HG03342 (cell line): ENCODE results near the gene SLC16A8.

Experiments used
- ATAC-seq: cut with Tn5 transposase; IDR thresholded peaks from one replicate; pipeline ENCODE4 v1.9.1; 2021; ENCODE audit warnings: mild to moderate bottlenecking, moderate library complexity; ENCODE audit not compliant: unreplicated experiment

SLC16A8 gene

GRCh38 chr22:38112381-38112780 is 28.4 kb upstream of the SLC16A8 start:
- ATAC-seq, result no peak

DNA sequence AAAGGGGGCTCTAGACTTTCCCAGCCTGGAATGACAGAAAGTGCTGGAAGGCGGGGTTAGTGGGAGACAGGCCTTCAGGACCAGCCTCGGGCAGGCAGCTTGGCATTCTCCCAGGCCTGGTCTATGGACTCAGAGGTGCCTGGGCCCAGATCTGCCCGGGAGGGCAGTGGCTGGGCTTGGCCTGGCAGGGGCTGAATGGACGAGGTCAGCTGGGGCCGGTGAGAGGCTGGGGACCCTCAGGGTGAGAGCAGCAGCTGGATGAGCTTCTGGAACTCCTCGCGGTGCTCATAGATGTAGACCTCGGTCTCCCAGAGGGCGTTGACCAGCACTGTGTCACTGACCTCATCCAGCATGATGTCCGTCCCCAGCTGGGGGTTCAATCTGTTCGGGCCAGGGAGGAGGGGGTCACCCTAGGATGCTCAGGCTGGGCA is 28.0 kb upstream of the SLC16A8 start:
- ATAC-seq, result no peak

DNA sequence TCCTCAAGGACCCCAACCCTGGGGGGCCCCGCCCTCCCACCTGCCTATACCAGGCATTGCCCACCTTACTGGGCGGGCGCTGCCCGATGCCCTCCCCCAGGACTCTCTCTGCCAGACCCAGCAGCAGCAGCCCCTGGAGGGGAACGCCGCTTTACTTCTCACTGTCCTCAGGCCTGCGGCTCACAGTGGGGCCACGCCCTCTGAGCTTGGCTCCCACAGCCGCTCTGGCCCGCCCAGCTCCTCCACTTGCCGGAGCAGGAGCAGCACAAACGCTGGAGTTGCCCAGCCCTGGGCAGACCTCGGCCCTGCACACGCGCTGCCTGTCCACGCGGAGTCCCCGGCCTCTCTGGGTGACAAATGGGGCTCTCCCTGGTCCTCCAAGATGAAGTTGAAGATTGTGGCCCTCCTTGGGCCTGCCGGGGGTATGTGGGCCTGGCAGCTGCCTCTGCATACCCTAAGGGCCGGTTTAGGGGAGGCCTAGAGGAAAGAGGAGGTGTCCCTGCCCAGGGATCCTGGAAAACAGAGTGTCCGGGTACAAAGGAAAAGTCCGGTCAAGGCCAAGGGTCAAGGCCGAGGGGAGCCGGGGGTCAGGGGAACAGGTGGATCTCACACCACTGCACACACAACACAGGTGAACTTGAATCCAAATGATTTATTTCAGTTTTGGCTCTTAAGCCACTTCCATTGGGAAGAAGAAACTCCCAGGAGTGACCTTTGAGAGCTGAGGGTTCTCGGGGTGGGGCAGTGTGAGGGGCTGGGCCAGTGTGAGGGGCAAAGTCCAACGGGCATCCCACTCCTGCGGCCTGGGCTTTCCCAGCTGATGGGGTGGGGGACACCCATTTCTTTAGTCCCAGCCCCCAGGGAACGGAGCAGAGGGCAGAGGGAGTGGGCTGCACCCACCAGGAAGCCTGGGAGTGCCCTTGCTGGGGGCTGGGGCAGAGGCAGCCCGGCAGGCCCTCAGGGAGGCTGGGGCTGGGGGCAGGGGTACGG is 27.2 kb upstream of the SLC16A8 start:
- no peak for ATAC-seq

- ATAC-seq, result no peak
Observed at GRCh38 chr22:38110008-38110862, 26.3 kb upstream of the SLC16A8 start, which contains the start of gene BAIAP2L2. TSS of gene BAIAP2L2 (minus strand) at chr22:38110684. CDS start at chr22:38110525, 159 bp downstream.

DNA sequence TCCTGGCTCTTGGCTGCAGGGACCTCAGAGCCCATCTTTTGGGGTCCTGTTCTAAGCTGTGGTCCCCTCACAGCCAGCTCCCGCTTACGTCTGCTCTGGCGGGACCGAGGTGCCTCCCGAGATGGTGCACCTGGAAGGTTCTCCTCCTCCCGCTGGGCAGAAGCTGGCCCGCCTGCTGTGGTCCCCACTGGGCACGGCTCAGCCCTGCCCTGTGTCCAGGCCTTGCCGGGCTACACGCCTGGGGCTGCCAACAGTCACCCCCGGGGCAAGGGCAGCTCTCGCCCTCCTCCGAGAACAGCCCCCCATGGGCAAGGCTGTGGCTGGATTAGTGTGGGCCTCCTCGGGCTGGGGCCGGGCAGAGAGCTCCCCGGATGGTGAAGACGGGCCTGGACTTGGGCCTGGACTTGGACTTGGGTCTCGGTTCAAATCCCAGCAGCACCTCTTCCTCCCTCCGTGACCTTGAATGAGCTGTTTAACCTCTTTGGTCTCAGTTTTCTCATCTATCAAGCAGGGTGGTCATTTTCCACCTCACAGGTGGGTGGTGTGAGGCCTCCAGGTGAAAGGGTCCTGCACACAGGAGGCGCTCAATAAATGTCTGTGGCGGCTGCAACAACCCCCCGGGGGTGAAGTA is 25.5 kb upstream of the SLC16A8 start:
- no peak for ATAC-seq

- no peak for ATAC-seq
Observed at GRCh38 chr22:38108561-38109319, 24.8 kb upstream of the SLC16A8 start.

GRCh38 chr22:38107692-38108515 is 23.9 kb upstream of the SLC16A8 start:
- ATAC-seq, result no peak

DNA sequence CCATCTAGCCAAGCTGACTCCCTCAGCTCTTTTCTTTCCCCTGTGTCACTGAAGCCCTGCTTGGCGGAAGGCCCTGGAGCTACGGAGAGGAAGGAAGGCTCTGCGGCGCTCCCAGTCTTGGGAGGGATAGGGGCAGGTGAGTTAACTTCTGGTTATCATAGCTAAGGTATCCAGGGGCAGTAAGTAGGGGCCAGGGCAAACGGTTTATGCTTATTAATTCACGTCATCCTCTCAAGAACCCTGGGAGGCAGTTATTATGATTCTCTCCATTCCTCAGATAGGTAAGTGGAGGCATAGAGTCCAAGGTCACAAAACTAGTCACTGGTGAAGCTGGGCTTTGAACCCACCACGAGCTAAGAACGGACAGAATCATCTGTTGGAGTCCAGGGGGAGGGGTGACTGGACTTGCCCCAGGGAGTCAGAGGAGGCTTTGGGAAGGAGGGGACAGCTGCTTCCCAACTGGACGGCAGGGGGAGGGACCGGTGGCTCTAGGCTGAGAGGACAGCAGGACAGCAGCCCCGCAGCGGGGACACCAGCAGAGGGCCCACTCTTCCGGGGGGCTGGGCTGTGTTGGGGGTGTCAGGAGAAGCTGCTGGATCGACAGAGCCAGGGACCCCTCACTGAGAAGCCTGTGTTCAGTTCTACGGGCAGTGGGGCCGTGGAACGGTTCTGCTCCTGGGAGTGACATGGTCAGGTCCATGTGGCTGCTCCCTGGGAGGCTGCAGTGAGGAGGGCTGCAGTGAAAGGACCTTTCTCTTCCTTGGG is 23.0 kb upstream of the SLC16A8 start:
- no peak for ATAC-seq

- ATAC-seq, result no peak
Observed at GRCh38 chr22:38104084-38104483, 20.1 kb upstream of the SLC16A8 start.

- ATAC-seq, result no peak
Observed at GRCh38 chr22:38103641-38104040, 19.7 kb upstream of the SLC16A8 start.

- ATAC-seq, result no peak
Observed at GRCh38 chr22:38098410-38099249, 14.6 kb upstream of the SLC16A8 start.

DNA sequence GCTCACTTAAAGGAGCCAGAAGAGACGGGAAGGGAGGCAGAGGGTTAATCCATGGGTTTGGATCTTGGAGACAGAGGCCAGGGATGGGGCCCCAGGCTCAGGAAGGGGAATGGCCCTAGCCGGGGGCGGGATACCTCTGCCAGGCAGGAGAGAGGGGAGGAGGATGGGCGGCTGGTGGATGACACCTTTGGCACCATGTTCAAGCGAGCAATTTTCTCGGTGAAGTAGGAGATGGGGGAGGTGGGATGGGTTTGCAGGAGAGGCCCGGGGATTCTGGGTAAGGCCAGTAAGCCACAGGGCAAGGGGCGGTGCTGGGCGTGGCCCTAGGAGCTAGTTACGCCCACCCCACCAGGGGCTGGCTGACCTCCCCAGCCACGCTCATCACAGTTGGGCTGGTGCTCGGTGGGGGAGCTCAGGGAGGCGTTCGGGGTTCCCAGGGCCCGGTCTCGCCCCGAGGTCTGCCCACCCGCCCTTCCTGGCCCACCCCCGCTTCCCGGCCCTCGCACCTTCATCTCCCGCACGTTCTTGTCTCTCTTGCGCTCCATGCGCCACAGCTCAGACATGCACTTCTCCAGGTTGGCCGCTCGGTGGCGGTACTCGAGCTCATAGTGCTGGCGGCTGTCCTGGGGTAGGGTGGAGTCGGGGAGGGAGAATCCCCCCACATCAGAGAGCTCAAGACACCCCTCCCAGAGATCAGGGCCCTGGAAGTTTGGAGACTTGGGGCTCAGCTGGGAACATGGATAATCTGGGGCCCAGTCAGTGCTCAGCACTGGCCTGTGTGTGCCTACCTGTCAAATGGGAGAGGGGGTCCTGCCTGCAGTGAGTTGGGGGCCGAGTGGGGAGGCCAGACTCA is 13.8 kb upstream of the SLC16A8 start:
- ATAC-seq, result no peak

DNA sequence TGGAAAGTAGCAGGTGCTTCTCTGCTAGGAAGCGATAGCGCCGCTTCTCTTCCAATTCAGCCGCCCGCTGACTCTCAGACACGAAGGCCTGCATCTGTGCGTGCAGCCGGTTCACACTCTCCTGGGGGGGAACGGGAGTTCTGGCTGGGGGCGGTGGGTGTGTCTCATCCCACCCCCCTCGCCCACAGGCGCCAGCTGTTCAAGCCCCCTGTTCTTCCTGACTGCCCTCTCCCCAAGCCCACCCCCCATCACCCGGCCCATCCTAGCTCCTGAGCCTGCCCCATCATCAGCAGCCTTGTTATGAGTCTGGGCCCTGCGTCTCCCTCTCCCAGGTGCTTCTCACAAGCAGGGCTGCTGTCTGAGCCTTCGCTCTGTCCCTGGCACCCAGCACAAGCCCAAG is 13.1 kb upstream of the SLC16A8 start:
- ATAC-seq, result no peak

GRCh38 chr22:38089474-38089851 is 5.5 kb upstream of the SLC16A8 start:
- ATAC-seq, result no peak

GRCh38 chr22:38088629-38089473 is 4.9 kb upstream of the SLC16A8 start:
- no peak for ATAC-seq

- ATAC-seq, result no peak
Observed at GRCh38 chr22:38087855-38088254, 3.9 kb upstream of the SLC16A8 start.
